ENCODE results near the gene ENDOV.

Gene ENDOV

GRCh38 chr17:80381416-80381923 lies 33.5 kb upstream of the ENDOV start:
- no peak for TF ChIP-seq POLR2A (IDR thresholded peaks at IDR 0.05; ENCODE audit: low read length)
- TF ChIP-seq GATA1 (IDR thresholded peaks at IDR 0.05; ENCODE audit: low read depth, low read length): no peak

DNA sequence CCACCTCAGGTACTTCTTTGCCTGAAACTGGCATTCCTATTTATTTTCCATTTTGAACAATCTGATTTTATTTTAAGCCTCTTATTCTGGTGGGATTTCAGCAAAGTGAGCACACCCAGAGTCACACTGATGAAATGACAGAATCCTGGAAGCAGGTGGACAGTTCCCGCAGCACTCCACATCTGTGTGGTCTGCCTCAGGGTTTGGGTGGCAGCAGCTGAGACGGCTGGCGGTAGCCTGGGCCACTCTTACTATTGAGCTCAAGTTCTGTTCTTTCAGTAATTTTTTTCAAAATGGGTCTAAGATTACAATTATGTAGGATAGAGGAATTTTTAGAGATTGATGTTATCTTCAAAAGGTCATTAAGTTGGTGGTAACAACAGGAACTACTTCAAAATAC lies 32.5 kb upstream of the ENDOV start:
- no peak for TF ChIP-seq GATA1 (IDR thresholded peaks at IDR 0.05; ENCODE audit: low read depth, low read length)
- TF ChIP-seq POLR2A (IDR thresholded peaks at IDR 0.05; ENCODE audit: low read length): no peak
- no peak for DNase-seq

More at GRCh38 chr17:80381416-80381923, 33.5 kb upstream of the ENDOV start:
- DNase-seq: no peak

- TF ChIP-seq GATA1 (IDR thresholded peaks at IDR 0.05; ENCODE audit: low read depth, low read length) (no peak), POLR2A (IDR thresholded peaks at IDR 0.05; ENCODE audit: low read length) (no peak)
- DNase-seq: no peak
Observed at GRCh38 chr17:80382956-80383355, 32.0 kb upstream of the ENDOV start.

DNA sequence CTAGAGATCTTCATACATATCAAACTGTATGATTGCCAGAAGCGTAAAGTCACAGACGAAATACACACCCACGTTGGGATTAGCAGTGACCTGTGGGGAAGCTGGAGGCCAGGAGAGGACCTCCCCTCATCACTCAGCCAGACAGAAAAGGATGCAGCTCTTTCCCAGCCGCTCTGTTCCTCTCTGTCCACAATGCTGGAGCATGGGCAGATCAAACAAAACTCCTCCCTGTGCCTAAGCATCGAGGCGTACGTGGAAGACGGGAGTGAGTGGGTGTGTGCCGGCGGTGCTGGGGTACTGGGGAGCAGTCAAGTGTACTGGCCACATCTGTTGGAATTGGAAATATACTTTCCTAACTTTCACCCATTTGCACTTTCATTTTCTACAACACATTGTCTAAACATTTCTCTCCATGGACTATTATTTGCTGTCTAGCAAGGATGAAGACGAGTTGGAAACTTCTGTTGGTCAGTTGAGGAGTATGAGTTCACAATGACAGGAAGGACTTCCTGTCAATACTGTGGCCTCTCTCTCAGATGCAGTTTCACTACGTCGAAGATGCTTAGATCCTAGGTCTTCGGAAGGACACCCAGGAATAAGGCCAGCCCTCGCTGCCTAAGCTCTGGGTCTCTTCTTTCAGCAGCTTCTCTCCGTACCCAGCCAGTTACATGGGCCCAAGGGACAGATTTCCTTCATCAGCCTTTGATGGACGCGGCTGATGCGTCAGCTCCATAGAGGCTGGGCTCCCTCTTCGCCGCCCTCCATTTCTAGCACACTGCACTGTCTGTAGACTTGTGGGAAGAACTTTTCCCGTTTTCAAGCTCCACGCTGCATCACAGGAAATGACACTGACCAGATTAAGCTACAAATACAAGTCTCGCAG lies 30.6 kb upstream of the ENDOV start:
- no peak for TF ChIP-seq GATA1 (IDR thresholded peaks at IDR 0.05; ENCODE audit: low read depth, low read length)
- TF ChIP-seq POLR2A (IDR thresholded peaks at IDR 0.05; ENCODE audit: low read length): no peak
- DNase-seq: no peak

GRCh38 chr17:80385046-80385445 lies 29.9 kb upstream of the ENDOV start:
- TF ChIP-seq GATA1 (IDR thresholded peaks at IDR 0.05; ENCODE audit: low read depth, low read length) (no peak), POLR2A (IDR thresholded peaks at IDR 0.05; ENCODE audit: low read length) (no peak)

GRCh38 chr17:80386341-80386740 lies 28.6 kb upstream of the ENDOV start:
- TF ChIP-seq GATA1 (IDR thresholded peaks at IDR 0.05; ENCODE audit: low read depth, low read length): no peak
- TF ChIP-seq POLR2A (IDR thresholded peaks at IDR 0.05; ENCODE audit: low read length): no peak
- DNase-seq: no peak

More at GRCh38 chr17:80385046-80385445, 29.9 kb upstream of the ENDOV start:
- no peak for DNase-seq

- TF ChIP-seq GATA1 (IDR thresholded peaks at IDR 0.05; ENCODE audit: low read depth, low read length): no peak
- no peak for TF ChIP-seq POLR2A (IDR thresholded peaks at IDR 0.05; ENCODE audit: low read length)
- no peak for DNase-seq
Observed at GRCh38 chr17:80387071-80387470, 27.9 kb upstream of the ENDOV start.

DNA sequence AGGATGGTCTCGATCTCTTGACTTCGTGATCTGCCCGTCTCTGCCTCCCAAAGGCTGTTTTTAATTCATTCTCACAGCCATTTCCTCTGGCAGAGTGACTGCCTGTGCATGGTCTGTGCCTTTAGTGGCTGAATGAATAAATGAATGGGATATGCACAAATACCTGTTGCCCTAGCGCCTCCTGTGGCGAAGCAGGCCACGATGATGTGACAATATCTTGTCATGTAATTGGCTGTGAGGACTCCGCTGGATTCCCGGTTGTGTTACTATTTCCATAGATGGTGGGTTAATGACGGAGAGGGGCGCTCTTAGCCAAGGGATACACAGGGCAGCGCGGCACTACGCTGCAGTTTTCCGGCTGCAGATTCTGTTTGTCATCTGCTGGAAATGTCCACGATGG lies 26.8 kb upstream of the ENDOV start:
- no peak for DNase-seq
- TF ChIP-seq GATA1 (IDR thresholded peaks at IDR 0.05; ENCODE audit: low read depth, low read length) (no peak), POLR2A (IDR thresholded peaks at IDR 0.05; ENCODE audit: low read length) (no peak)

DNA sequence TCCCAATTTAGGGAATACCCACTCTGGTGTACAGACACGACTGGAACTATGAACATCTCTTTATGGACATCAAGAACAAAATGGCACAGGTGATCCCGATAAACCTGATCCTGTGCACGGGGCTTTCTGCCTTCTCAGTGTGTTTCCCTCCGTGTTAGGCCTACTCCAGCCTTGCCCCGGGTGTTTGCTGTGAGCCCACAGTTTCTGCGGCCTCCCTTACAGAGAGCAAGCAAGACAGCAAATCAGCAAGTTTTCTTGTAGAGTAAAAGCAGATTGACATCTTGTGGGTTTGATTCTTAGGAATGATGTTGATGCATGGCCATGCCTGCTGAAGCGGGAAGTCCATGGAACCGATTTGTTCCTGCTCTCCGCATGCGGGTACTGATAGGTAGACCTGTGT lies 26.4 kb upstream of the ENDOV start:
- no peak for DNase-seq
- TF ChIP-seq POLR2A (IDR thresholded peaks at IDR 0.05; ENCODE audit: low read length) (no peak), GATA1 (IDR thresholded peaks at IDR 0.05; ENCODE audit: low read depth, low read length) (no peak)

GRCh38 chr17:80389011-80389995 lies 25.7 kb upstream of the ENDOV start:
- TF ChIP-seq GATA1 (IDR thresholded peaks at IDR 0.05; ENCODE audit: low read depth, low read length) (no peak), POLR2A (IDR thresholded peaks at IDR 0.05; ENCODE audit: low read length) (no peak)
- no peak for DNase-seq

GRCh38 chr17:80393241-80393890 lies 21.6 kb upstream of the ENDOV start:
- no peak for DNase-seq
- TF ChIP-seq GATA1 (IDR thresholded peaks at IDR 0.05; ENCODE audit: low read depth, low read length) (no peak), POLR2A (IDR thresholded peaks at IDR 0.05; ENCODE audit: low read length) (no peak)

DNA sequence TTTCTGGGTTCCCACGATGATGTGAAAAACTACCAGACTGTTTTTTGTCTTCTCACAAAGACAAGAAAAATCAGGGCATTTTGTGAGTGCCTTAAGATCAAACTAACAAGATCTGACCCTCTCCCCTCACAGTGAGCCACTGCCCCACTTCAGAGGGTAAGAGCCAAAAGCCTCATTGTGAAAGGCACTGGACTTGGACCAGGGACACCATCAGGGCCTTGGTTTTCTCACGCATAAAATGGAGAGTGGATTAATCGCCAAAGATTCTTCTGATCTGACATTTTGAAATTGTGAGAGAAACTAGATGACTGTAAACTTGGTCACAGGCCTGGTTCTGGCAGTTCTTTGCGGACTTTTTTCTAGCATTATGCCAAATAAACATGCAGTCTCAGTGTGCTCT lies 21.0 kb upstream of the ENDOV start:
- TF ChIP-seq GATA1 (IDR thresholded peaks at IDR 0.05; ENCODE audit: low read depth, low read length): no peak
- TF ChIP-seq POLR2A (IDR thresholded peaks at IDR 0.05; ENCODE audit: low read length): no peak
- DNase-seq: no peak

GRCh38 chr17:80394629-80395216 lies 20.2 kb upstream of the ENDOV start:
- TF ChIP-seq GATA1 (IDR thresholded peaks at IDR 0.05; ENCODE audit: low read depth, low read length): no peak
- no peak for TF ChIP-seq POLR2A (IDR thresholded peaks at IDR 0.05; ENCODE audit: low read length)
- no peak for DNase-seq

Data from erythroblast (primary cell).